ENCODE results near the gene CD83.

- TF ChIP-seq, protein P1, sequence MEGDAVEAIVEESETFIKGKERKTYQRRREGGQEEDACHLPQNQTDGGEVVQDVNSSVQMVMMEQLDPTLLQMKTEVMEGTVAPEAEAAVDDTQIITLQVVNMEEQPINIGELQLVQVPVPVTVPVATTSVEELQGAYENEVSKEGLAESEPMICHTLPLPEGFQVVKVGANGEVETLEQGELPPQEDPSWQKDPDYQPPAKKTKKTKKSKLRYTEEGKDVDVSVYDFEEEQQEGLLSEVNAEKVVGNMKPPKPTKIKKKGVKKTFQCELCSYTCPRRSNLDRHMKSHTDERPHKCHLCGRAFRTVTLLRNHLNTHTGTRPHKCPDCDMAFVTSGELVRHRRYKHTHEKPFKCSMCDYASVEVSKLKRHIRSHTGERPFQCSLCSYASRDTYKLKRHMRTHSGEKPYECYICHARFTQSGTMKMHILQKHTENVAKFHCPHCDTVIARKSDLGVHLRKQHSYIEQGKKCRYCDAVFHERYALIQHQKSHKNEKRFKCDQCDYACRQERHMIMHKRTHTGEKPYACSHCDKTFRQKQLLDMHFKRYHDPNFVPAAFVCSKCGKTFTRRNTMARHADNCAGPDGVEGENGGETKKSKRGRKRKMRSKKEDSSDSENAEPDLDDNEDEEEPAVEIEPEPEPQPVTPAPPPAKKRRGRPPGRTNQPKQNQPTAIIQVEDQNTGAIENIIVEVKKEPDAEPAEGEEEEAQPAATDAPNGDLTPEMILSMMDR (IDR thresholded peaks at IDR 0.05): no peak
- TF ChIP-seq EP300 (IDR thresholded peaks at IDR 0.05) (no peak), POLR2AphosphoS5 (IDR thresholded peaks at IDR 0.05) (no peak)
Measured at GRCh38 chr6:14174226-14174625, 56.7 kb downstream of the CD83 start.
